ENCODE results near the gene GOLGA8O. TPM values are rescaled to one million over a fixed set of nuclear protein-coding genes. Genes with fewer than 3 reads are reported as not detected.
"Not testable (repeated sequence)": the region's sequence is repeated elsewhere in the genome, so short reads cannot be mapped to it uniquely, and the experiment has no call there.

Gene GOLGA8O
- total RNA-seq, 2 experiments from 2014 or later: 20.0 to 21.8 TPM

DNA sequence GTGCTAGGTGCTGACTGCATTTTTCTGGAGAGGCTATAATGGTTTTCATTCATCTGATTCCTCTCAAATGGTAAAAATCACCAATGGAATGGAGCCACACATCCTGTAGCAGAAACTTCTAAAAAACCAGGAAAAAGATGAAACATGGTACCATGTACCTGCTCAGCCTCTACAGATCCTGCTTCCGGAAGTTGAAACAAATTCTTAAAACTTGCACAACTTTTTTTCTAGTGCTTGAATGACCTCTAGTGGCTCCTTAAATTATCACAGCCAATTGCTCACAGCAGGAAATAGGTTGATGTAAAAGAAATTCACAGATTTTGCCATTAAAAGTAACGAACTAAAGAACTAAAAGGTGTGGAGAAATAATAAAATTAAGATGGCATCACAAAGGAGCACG, 47.5 kb downstream of the GOLGA8O start:
- H3K27me3 Mint-ChIP-seq (ENCODE audit: low read depth); DNase-seq; CTCF ChIA-PET; H3K4me1 Mint-ChIP-seq (ENCODE audit: low read depth); POLR2A ChIA-PET; H3K36me3 Mint-ChIP-seq (ENCODE audit: low read depth); H3K27ac Mint-ChIP-seq; H3K9me3 Mint-ChIP-seq (ENCODE audit: insufficient read depth); H3K4me3 Mint-ChIP-seq; ATAC-seq: not testable (repeated sequence)

- H3K27me3 Mint-ChIP-seq (ENCODE audit: low read depth); POLR2A ChIA-PET; CTCF ChIA-PET: not testable (repeated sequence)
Measured at GRCh38 chr15:32403192-32403591, 52.2 kb downstream of the GOLGA8O start, which contains the start of gene GOLGA8K. GOLGA8K (minus strand) TSS chr15:32403292; CDS start chr15:32403194, 98 bp downstream.

GRCh38 chr15:32396522-32396921, 58.9 kb downstream of the GOLGA8O start:
- H3K9me3 Mint-ChIP-seq (ENCODE audit: insufficient read depth); POLR2A ChIA-PET; DNase-seq; CTCF ChIA-PET; H3K4me1 Mint-ChIP-seq (ENCODE audit: low read depth); H3K27ac Mint-ChIP-seq; ATAC-seq; H3K27me3 Mint-ChIP-seq (ENCODE audit: low read depth); H3K36me3 Mint-ChIP-seq (ENCODE audit: low read depth); H3K4me3 Mint-ChIP-seq: not testable (repeated sequence)

More at GRCh38 chr15:32403192-32403591, 52.2 kb downstream of the GOLGA8O start, which contains the start of gene GOLGA8K:
- not testable (repeated sequence) for H3K27ac Mint-ChIP-seq; DNase-seq; H3K4me3 Mint-ChIP-seq; H3K36me3 Mint-ChIP-seq (ENCODE audit: low read depth); H3K9me3 Mint-ChIP-seq (ENCODE audit: insufficient read depth); H3K4me1 Mint-ChIP-seq (ENCODE audit: low read depth); ATAC-seq

Other genes with a start within 250 kb of the GOLGA8O start
- gene GOLGA8K, start 52.3 kb downstream of the GOLGA8O start, total RNA-seq: under 1 TPM in 1 of 2 experiments, not detected in 1; 0.68 TPM
- gene GOLGA8N, start 137.8 kb upstream of the GOLGA8O start, total RNA-seq: 10 to 100 TPM; 32.0 to 36.9 TPM
- 100 to 1,000 TPM; 155 to 158 TPM for gene ARHGAP11A, start 159.9 kb upstream of the GOLGA8O start, total RNA-seq
- 1 to 10 TPM; 2.8 to 3.0 TPM for gene SCG5, start 186.1 kb upstream of the GOLGA8O start, total RNA-seq